ENCODE measurements around the gene OMA1.

Gene OMA1

DNA sequence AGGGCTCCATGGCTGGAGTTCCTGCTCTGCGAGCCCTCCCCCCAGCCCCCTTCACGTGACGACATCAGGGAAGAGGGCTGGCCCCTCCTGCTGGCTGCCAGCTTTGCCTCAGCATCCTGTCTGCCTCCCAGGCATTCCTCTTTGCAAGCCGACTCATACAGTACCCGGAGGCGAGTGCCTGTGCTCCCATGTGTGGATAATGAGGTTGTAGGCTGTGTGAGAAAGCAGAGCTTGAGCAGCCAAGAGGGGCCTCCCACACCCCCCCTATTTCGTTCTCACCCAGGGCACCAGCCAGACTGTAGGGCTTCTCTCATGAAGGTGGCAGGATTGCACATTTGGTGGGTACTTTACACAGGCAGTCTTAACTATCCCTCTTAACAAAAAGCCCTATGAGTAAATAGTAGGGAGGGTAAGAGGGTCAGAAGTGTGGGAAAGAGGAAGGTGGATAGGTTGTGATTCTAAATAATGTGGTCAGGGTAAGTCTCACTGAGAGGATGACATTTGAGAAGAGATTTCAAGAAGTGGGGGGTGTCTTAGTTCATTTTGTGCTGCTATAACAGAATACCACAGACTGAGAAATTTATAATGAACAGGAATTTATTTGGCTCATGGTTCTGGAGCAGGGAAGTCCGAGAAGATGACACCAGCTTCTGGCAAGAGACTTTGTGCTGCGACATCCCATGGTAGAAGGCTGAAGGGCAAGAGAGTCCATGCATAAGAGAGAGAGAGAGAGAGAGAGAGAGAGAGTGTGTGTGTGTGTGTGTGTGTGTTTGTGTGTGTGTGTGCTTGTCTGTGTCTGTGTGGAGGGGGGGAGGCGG lies 113.5 kb downstream of the OMA1 start:
- Histone ChIP-seq H3K9me3 (ENCODE audit: control insufficient read depth, low read length) (no peaks in the 10 kb centered on the region), H2AFZ (no peak overlapping the region), H3K27ac (no peak overlapping the region), H3K4me2 (ENCODE audit: low read length) (no peak overlapping the region), H3K79me2 (no peaks in the 10 kb centered on the region), H3K36me3 (ENCODE audit: control insufficient read depth, insufficient read depth, low read length) (no peaks in the 10 kb centered on the region), H3K27me3 (ENCODE audit: control insufficient read depth, insufficient read depth, low read length) (no peaks in the 10 kb centered on the region), H3K9ac (no peak overlapping the region), H3K4me1 (no peaks in the 10 kb centered on the region), H3K4me3 (ENCODE audit: low read depth, low read length) (no peak overlapping the region)
- TF ChIP-seq, protein P1, sequence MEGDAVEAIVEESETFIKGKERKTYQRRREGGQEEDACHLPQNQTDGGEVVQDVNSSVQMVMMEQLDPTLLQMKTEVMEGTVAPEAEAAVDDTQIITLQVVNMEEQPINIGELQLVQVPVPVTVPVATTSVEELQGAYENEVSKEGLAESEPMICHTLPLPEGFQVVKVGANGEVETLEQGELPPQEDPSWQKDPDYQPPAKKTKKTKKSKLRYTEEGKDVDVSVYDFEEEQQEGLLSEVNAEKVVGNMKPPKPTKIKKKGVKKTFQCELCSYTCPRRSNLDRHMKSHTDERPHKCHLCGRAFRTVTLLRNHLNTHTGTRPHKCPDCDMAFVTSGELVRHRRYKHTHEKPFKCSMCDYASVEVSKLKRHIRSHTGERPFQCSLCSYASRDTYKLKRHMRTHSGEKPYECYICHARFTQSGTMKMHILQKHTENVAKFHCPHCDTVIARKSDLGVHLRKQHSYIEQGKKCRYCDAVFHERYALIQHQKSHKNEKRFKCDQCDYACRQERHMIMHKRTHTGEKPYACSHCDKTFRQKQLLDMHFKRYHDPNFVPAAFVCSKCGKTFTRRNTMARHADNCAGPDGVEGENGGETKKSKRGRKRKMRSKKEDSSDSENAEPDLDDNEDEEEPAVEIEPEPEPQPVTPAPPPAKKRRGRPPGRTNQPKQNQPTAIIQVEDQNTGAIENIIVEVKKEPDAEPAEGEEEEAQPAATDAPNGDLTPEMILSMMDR (IDR thresholded peaks at IDR 0.05) = no peak

DNA sequence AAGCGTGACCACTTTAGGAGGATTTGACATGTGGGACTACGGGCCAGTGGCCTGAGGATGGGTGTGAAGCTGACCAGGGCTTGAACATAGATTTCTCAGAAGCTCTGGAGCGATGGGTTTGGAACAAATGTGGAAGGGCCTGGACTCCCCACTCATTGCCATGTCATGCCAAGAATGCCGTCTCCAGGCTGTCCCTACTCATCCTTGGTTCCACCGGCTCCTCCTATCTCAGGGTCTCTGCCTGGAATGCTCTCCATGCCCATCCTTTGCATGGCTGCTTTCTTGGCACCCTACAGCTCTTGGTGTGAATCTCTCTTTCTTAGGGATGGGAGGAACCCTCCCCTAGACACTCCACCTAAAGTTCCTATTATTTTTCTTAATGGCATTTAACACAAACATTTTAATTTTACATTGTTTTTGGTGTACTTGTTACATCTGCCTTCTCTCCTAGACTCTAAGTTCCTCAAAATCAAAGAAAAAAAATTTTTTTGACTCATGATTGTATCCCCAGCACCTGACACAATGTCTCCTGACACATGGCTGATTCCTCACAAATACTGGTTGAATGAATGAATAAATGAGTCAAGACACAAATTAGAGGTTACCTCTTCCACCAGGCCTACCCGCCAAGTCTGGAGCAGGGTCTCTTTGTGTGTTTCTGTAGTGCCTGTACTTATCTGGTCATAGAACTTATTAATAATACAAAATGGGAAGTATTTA lies 114.5 kb downstream of the OMA1 start:
- TF ChIP-seq, protein P1 (IDR thresholded peaks at IDR 0.05) = no peak
- Histone ChIP-seq H3K36me3 (ENCODE audit: control insufficient read depth, insufficient read depth, low read length) (no peaks in the 10 kb centered on the region), H3K9me3 (ENCODE audit: control insufficient read depth, low read length) (no peaks in the 10 kb centered on the region), H3K4me1 (no peaks in the 10 kb centered on the region), H3K4me2 (ENCODE audit: low read length) (no peak overlapping the region), H2AFZ (no peak overlapping the region), H3K27me3 (ENCODE audit: control insufficient read depth, insufficient read depth, low read length) (no peaks in the 10 kb centered on the region), H3K4me3 (ENCODE audit: low read depth, low read length) (no peak overlapping the region), H3K27ac (no peak overlapping the region), H3K79me2 (no peaks in the 10 kb centered on the region), H3K9ac (no peak overlapping the region)

Data from parathyroid adenoma (tissue), 2 donors.